NCI-H1105 (cell line): ENCODE measurements around the gene HAPLN2.
"Not testable (repeated sequence)": the region's sequence is repeated elsewhere in the genome, so short reads cannot be mapped to it uniquely, and the experiment has no call there.

Source experiments
- DNase-seq: peaks from one replicate; lab custom pipeline; 2025; lab: John Stamatoyannopoulos, UW

HAPLN2 gene

GRCh38 chr1:156592158-156592909, 26.9 kb upstream of the HAPLN2 start:
- no peak for DNase-seq

- DNase-seq: no peak
Measured at GRCh38 chr1:156592910-156593660, 26.1 kb upstream of the HAPLN2 start.

- DNase-seq: no peak
Measured at GRCh38 chr1:156593661-156593989, 25.6 kb upstream of the HAPLN2 start.

GRCh38 chr1:156594190-156594589, 25.0 kb upstream of the HAPLN2 start:
- DNase-seq: no peak

GRCh38 chr1:156595016-156595415, 24.2 kb upstream of the HAPLN2 start:
- DNase-seq: no peak

GRCh38 chr1:156596426-156596825, 22.8 kb upstream of the HAPLN2 start:
- DNase-seq: no peak

GRCh38 chr1:156598125-156598524, 21.1 kb upstream of the HAPLN2 start:
- no peak for DNase-seq

- no peak for DNase-seq
Measured at GRCh38 chr1:156598731-156599432, 20.3 kb upstream of the HAPLN2 start.

- no peak for DNase-seq
Measured at GRCh38 chr1:156599811-156600210, 19.4 kb upstream of the HAPLN2 start.

GRCh38 chr1:156600733-156601121, 18.5 kb upstream of the HAPLN2 start:
- DNase-seq: no peak

- peak; percentile 80 for DNase-seq
Measured at GRCh38 chr1:156601122-156601830, 17.9 kb upstream of the HAPLN2 start, which contains the start of gene GPATCH4. TSS of gene GPATCH4 (minus strand) at chr1:156601479.

GRCh38 chr1:156601892-156602291, 17.3 kb upstream of the HAPLN2 start:
- no peak for DNase-seq

GRCh38 chr1:156602557-156602993, 16.6 kb upstream of the HAPLN2 start:
- DNase-seq: no peak

- DNase-seq: not testable (repeated sequence)
Measured at GRCh38 chr1:156607344-156607743, 11.9 kb upstream of the HAPLN2 start.

GRCh38 chr1:156608036-156608674, 11.1 kb upstream of the HAPLN2 start:
- DNase-seq: peak; percentile 59

GRCh38 chr1:156608981-156609380, 10.2 kb upstream of the HAPLN2 start:
- peak; percentile 55 for DNase-seq

- DNase-seq: not testable (repeated sequence)
Measured at GRCh38 chr1:156610072-156610471, 9.1 kb upstream of the HAPLN2 start.

GRCh38 chr1:156612666-156613065, 6.5 kb upstream of the HAPLN2 start:
- DNase-seq: no peak

- no peak for DNase-seq
Measured at GRCh38 chr1:156615946-156616345, 3.3 kb upstream of the HAPLN2 start.

GRCh38 chr1:156616463-156616862, 2.8 kb upstream of the HAPLN2 start:
- peak; percentile 63 for DNase-seq

- no peak for DNase-seq
Measured at GRCh38 chr1:156619582-156619955, 354 bp downstream of the HAPLN2 start.
